Inflammatory macrophage (primary cell): ENCODE data around the gene TRPC5OS.

Source experiments
- DNase-seq, 2 donors: peaks; one replicate each; pipeline ENCODE4 v3.0.0-alpha.2; 2020 to 2022

The TRPC5OS gene

GRCh38 chrX:111914398-111915090 lies 38.6 kb downstream of the TRPC5OS start:
- peak; percentile 10 to 33 for DNase-seq

GRCh38 chrX:111917591-111917990 lies 41.6 kb downstream of the TRPC5OS start:
- DNase-seq: no peak

- no peak for DNase-seq
Observed at GRCh38 chrX:111928456-111928855, 52.5 kb downstream of the TRPC5OS start.
